NCI-H524 (cell line): ENCODE measurements around the gene STARD10.
A peak's percentile ranks its signal among the peaks of the same experiment; 100 is the strongest.

Source experiments
- DNase-seq, 2 experiments: peaks; one replicate each; lab custom pipeline; 2025; lab: John Stamatoyannopoulos, UW

STARD10 gene

DNA sequence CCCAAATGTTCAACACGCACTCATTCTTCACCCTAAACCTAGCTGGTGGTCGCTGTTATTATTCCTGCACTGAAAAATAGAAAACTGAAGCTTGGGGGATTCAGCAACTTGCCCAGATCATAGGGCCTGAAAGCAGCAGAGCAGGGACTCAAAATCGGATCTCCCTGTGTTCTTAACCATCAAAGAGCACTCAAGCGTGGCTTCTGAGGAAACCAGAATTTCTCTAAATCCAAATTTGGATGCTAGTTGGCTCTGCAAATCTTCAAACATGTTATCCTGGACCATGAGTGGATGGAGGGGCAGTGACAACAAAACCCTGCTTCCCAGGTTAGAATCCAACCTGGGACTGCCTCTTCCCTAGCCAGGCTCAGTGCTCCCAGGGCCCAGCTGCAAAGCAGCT lies 30.0 kb downstream of the STARD10 start:
- no peak for DNase-seq

DNA sequence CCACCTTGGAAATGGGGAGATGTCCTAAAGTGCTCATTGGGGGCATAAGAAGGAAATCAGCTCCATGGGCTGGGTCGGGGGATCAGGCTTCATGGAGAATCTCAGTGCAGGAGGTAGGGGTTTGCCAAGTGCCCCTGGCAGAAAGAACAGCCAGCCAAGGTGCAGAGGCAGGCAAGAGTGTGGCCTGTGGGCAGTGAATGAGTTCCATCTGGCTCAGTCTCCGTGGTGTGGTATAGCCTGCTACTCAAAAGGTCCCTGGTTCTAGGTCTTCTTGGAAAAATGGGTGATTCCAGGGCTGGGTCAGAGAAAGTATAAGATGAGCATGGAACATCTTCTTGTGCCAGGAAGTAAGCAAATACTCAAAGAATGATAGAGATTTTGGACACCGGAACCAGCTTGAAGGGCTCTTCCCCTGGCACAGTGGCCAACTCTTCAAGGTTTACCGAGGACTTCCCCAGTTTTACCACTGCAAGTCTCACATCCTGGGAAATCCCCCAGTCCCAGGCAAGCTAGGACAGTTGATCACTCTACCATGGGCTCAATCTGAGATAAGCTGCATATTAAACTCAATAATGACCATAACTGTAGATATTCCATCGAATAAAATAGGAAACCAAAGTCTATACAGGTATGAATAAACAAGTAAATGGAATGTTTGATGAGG lies 31.1 kb downstream of the STARD10 start:
- no peak for DNase-seq

DNA sequence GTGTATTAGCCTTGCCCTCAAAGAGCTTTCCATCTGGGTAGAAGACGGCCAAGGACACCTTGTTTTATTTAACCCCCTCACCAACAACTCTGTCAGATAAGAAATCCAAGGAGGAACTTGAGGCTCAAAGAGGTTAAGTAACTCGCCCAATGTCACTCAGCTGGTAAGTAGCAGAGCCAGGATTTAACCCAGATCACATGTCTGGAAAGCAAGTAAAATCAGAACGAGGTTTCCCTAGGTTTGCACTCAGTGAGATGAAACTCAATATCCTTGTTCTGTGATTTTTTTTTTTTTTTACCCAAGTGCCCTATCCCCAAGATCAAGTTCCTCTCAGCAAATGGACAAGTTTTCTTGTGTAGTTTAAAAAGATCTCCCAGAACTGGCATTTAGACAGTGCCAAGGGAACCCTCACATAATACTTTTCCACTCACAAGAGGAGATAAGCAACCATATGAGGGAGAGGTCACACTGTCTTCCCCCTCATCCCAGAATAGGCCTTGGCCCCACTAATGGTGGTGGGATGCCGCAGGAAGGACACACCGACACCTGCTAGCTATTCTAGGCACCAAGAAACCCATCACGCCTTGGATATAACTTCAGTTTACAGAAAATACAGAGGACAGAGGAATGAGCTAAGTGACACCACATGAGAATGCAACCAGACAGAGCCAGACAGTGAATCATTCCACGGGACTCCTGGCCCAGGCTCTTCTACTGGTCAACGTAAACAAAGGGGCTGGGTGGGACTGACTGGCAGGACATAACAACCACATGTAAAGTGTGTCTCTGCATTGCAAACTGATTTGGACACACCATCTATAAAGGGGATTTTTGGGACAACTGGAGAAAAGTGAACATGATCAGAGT lies 33.1 kb downstream of the STARD10 start:
- DNase-seq, result no peak

DNA sequence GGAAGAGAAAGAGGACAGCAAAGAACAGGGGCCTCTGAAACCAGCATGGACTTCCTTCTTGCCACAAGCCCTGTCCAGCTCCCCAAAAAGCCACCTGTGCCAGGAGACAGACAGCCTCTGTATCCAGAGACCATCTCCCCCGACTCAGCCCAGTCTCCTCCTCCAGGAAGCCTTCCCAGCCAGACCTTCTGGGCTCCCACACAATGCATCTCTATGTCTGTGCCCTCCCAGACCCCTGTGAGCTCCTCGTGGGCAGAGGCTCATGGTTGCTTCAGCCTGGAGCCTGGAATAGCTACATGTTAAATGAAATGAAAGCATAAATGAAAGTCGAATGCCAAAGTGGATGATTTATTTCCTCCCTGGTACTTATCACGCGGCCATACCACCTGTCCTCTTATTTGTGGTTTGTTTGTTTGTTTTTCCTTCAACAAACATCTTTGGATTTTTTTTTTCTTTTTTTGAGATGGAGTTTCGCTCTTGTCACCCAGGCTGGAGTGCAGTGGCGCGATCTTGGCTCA lies 34.3 kb downstream of the STARD10 start:
- no peak for DNase-seq

DNA sequence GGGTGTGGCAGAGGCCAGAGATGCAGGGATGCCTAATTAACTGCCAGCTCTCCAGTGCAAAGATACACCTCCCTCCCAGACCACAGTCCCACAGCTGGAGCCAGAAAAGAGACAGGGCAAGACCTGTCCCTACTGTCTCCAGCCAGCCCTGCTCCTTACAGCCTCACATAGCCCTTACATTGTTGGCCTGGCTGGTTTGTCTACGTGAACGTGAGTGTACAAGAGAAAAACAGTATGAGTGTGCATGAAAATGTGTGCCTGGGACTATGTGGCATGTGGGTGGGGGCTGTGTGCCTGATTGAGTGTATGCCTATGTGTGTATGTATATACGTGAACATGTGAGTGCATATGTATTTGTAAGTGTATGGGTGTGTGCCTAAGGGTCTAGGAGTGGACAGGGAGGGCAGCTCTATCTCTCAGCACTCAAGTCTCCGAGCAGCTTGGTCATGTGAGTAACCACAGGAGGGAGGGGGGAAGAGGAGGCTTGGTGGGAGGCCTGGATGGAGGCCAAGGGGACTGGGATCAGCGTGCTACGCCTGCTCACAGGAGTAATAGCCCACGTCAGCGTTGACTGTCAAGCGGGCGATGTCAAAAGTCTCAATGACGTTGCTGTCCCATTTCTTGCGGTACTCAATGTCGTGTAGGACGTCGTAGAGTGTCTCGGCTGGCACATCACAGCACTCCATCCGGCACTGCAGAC lies 35.0 kb downstream of the STARD10 start:
- no peak for DNase-seq

DNA sequence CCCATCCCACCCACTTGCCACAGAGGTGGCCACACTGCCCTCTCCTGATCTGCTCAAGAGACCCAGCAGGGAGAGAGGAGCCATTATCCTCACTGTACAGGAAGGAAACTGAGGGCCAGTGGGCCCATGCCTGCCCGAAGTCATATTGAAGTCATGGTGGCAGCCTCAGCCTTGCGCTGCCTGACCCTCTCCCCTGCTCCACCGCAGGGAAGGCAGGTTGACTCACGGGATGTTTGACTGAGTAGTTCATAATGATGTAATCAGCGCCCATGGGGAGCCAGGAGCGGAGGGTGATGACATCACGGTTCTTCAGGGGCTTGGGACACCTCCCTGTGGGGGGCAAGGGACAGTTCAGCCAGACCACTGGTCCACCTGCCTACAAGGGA lies 35.5 kb downstream of the STARD10 start:
- no peak for DNase-seq

DNA sequence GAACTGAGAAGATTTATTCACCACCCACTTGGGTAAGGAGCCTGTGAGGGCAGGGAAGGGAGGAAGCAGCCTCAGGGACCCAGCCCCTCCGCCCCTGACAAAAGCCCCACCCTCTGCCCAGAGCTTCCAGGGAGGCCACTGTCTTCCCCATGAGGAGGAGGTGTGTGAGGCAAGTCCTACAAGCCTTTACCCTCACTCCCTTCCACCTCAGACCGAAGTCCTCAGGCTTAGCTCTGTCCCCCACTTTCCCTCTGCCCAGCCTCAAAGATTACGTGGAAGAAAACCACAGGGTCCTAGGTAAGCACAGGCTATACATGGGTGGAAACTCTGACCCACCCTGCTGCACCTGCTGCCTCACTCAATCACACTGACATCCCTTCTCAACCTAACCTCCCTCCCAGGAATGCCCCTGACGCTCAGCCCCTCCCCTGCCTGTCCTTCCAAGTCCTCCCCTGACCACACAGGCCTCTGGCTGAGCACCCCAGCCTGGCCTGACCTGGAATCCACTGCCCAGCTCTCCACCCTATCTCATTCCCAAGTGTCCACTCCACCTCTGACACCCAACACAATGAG lies 38.0 kb downstream of the STARD10 start:
- DNase-seq, result no peak

DNA sequence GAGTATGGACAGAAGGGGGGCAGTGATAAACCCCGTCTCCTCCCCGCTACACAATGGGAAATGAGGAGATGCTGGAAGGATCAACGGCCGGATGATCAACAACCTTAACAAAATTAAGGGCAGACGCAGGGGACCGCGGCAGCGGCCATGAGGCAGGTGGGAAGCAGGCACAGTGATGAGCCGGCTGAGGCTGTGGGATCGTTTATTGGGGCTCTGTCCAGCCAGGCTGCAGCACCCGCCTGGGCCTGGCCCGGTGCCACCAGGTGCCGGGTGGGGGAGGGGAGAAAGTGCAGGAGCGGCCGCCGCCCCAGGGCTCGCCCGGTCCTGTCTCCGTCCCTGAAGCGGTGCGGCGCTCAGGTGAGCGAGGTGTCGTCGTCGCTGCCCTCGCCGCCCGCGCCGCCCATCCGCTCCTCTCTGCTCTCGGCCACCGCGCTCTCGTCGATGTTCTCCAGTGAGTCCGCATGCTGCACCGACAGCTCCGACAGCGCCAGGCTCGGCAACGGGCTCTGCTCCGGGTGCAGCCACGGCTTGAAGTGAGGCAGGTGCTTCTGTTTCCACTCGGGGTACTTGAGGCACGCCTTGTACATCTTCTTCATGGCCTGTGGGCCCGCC lies 39.2 kb downstream of the STARD10 start:
- DNase-seq, result no peak

DNA sequence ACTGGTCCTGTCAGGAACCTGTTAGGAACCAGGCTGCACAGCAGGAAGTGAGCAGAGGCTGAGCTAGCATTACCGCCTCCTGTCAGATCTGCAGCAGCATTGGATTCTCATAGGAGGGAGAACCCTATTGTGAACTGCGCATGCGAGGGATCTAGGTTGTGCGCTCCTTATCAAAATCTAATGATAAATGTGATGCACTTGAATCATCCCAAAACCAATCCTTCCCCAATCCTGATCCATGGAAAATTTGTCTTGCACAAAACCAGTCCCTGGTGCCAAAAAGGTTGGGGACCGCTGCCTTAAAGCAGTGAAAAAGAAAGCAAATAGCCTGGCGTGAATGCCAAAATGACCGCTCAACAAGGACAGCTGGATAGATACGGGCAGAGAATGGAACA lies 39.7 kb downstream of the STARD10 start:
- no peak for DNase-seq

DNA sequence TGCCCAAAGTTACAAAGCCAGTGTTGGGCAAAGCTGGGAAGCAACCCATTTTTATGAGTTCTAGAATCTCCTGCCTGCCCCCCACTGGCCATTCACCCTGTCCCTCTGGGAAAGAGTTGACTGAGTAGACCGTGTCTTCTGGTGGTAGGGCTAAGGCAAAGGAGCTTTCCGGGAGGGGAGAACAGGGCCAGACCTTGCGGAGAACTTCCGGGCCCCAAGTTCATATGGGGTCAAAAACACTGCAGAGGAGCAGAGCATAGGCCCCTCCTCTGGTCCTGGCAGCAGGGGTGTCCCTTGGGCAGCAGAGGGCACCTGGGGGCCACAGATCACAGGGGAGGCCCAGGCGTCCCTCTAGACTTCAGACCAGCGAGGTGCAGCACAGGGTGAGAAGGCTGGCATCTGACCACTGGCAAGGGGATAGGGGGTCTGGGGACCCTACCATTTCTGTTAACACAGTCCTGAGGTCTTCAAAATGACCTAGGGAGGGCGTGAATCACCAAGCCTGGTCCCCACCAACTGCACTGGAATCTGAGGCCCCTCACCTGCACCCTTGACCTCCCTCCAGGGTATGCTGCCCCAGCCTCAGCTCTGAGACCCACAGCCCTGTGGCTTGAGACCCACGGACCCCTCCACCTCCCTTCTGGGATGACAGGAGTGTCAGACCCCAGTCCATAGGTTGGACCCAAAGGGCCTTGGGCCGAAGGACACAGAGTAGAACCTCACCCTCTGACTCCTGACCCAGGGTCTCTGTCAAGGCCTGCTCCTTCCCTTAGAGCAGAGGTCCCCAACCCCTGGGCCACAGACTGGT lies 40.3 kb downstream of the STARD10 start:
- no peak for DNase-seq

DNA sequence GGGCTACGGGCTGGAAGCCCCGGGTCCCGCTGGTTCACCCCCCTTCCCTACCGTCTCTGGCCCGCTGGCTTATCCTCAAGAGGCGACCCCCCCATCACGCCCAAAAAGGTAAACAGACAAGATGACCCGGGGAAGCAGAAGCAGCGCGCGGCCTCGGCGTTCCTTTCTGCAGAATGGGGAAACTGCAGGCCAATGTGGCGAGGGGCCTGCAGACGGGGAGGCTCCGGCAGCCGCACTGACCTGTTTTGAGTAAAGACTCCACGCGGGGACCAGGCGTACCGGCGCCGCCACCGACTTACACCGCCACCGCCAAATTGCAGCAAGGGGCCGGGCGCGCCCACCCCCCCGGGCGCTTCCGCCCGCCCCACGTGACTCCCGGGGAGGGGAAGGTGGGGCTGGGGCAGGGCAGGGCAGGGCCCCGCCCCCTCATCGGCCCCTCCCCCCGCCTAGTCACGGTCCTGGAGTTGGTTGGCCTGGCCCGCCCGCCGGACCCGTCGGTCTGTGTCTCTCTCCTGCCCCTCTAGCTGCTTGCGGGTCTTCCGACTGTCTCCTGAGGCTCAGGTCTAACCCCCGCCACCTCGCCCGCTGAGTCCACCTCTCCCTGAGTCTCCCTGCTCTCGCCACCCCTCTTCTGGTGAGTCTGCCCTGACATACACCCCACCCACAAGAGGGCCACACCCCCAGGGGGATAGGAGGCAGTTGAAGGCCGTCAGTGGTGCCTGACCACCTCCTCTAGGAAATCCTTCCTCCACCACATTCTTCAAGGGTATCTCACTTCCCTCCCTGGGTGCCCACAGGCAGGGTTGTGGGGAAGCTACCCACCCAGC lies 41.5 kb downstream of the STARD10 start, which contains the start of gene ARAP1:
Gene ARAP1, minus strand, starts transcription at position 321 of the 827 bp plus-strand sequence. CDS start 25,280 bp downstream, outside the sequence.
- no peak for DNase-seq

DNA sequence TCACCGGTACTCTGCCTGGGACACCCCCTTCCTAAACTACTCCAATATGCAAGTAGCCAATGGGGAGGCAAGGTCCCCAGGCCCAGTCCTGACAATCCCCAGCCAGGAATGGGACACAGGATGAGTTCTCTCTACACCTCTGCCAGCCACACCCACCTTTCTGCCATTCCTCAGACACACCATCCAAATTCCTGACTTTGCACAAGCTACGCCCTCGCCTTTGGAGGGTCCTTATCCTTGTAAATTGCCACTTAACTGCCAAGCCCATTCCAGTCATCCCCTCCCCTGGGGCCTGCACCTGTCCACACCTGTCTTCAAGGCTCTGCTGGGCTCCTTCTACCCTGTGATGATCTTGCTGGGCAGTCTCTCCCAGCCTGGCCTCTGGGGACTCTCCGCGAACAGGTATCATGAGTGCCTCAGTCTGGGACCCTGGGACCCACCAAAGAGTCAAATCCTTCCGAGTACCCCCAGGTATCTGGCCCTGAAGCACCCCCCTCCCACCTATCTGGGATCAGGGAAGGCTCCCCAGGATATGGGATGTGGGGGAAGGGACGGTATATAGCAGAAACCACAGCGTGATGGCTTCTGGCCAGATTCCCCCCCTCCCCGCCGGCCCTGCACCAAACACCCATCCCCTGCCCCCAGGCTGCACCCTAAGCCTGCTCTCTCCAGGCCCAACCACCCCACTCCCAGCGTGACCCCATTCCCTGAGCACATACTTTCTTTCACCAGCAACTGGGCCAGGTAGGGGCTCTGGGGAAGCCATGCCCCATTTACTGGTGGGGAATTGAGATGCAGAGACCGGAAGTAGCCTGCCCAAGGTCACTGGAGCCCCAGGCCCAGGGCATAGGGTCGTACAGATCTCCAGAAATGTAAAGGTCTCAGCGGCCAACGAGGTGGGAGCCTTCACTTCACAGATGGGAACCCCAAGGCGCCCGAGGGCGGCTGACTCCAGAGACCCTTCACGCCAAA lies 42.4 kb downstream of the STARD10 start:
- no peak for DNase-seq

DNA sequence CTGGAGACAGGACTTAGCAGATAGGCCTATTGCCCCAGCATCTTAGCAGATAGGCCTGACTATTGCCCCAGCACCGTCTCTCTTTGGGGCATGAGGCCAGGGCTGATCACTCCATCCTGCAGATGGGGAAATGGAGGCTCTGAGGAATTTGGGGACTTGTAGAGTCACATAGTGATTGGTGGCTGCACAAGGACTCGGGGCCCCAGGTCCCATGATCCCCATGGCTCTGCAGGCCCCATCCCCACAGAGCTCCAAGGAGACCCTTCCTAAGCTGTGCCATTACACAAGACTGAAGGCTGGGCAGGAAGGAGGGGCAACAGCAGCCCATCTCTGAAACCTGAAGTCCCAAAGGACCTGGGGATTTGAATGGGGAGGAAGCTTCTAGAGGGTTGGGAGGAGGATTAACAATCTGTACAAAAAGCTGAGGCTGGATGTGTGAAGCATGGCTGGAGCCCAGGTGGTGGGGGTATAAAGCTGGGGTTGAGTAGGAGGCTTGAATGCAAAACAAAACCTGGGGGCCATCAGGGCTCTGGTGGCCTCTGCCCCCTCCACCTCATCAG lies 43.2 kb downstream of the STARD10 start:
- DNase-seq, result peak; percentile 22 to 65

DNA sequence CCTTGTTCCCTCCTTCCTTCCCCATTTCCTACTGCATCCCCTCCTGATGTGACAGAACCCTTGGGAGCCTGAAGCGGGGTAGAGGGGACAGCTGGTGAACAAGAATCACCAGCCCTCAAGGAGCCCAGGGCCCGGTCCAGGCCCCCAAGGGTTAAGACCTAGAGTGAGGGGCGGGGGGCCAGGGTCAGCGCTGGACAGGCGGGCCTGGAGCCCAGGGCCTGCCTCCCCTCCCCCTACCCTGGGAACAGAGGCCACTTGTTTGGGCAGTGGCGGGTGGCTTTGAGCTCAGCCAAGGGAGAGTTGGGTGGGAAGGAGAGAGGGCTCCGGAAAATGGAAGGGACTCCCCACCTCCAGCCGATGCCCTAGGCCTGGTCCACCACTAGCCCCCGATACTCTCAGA lies 43.8 kb downstream of the STARD10 start:
- DNase-seq, result no peak

DNA sequence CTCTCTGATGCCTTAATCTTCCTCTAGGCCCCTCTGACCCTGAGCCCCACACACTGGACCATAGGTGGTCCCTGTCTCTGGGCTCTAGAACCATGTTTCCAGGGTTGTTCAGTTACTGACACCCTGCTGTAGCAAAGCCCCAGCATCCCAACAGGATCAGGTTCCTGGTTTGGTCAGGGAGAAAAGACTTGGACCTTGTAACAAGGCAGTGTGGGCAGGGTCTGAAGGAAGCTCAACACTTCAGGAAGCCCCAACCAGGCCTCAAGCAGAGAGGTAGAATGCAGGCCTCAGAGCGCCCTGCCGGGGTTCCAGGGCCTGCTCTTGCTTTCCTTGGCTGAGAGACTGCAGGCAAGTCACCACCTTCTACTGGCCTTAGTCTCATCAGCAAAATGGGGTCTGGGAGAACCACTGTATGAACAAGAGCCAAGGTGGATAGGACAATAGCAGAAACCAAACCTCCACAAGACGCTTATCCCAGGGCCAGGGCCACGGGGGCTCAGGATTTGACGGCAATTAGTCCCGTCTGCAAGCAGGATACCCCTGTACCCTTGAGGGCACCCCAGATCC lies 46.5 kb downstream of the STARD10 start:
- no peak for DNase-seq

DNA sequence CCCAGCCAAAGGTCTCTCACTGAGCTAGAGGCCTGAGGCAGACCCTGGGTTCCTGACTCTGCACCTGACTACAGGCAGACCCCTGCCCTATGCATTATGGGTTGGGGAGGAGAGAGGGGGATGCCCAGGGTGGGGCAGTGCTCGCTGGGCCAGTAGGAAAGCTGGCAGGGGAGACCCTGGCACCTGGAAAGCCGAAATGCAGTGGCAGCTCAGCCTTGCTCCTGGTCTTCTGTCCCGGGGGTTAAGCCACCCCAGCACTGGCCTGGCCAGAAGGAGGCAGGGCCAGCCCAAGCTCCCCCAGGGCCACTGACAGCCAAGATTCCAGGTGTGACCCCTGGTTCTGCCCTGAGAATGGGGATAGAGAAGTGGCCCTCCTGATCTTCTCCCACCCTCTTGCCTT lies 47.0 kb downstream of the STARD10 start:
- DNase-seq, result no peak

DNA sequence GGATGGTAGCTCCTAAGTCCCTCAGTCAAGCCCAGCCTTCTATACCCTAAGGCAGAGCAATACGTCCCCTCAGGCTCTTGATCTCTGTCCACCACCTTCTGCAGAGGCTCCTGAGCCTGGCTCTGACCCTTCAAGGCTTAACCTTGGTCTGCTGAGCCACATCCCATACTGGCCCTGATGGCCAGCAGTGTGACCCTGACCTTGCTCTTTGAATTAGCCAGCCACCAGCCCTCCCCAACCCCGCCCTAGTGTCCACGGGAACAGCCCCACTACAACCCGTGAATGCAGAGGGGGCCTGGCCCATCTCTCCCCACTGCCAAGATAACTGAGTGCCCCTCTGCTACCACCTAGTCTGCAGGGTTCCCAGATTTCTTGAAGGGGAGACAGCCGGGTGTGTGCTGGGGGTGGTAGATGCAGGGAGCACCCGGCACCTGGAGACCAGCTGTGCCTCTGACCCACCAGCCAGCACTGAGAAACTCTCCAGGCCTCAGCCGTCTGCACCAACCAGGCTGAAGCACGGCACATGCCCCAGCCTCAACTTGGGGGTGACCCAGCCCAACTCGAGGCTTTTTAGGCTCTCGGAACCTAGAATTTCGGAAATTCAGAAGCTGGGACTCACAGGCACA lies 47.8 kb downstream of the STARD10 start:
- peak in 1 of 2 experiments; percentile 46 for DNase-seq

DNA sequence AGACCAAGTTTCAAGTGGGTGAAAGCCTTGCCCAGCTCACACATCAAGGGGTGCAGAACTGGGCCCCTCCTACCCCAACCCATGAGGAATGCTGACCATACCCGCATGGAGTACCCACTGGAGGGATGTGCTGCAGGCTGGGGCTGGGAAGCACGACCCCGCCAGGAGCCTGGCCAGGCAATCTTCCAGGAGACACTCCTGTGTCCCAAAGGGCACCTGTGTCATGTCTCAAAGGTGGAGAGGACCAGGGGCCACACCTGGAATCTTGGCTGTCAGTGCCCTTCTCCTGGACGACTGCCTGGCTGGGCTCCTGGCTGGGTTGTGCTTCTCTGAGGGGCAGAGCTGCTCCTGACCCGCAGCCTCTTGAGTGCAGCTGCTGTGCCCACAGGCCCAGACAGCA lies 48.3 kb downstream of the STARD10 start:
- no peak for DNase-seq
